ENCODE measurements around the gene UGT2A2. TPM values are rescaled to one million over a fixed set of nuclear protein-coding genes. Genes with fewer than 3 reads are reported as not detected.

UGT2A2 gene
- not detected in 5 replicates for total RNA-seq (2022; extraction: Qiagen RNA extraction; ENCODE audit: low read depth)

GRCh38 chr4:69639542-69639941, at the start of gene UGT2A2:
TSS of gene UGT2A2 (minus strand) at chr4:69639642. CDS start at chr4:69639640, 2 bp downstream.

GRCh38 chr4:69653147-69653546, 13.7 kb upstream of the UGT2A2 start, which contains the start of gene UGT2A1:
TSS of gene UGT2A1 (minus strand) at chr4:69653247. CDS start at chr4:69647644, 5,603 bp downstream.

Other genes with a start within 250 kb of the UGT2A2 start
- not detected in 5 replicates for gene UGT2B4, start 143.7 kb downstream of the UGT2A2 start, total RNA-seq (2022; extraction: Qiagen RNA extraction; ENCODE audit: low read depth)
- not detected in 5 replicates for gene UGT2A1, start 13.6 kb upstream of the UGT2A2 start, total RNA-seq (2022; extraction: Qiagen RNA extraction; ENCODE audit: low read depth)
- 0.01 TPM in 1 of 5 replicates, not detected in the others for gene SULT1B1, start 121.0 kb upstream of the UGT2A2 start, total RNA-seq (2022; extraction: Qiagen RNA extraction; ENCODE audit: low read depth)
- gene SULT1E1, start 220.5 kb upstream of the UGT2A2 start, total RNA-seq (2022; extraction: Qiagen RNA extraction; ENCODE audit: low read depth), result not detected in 5 replicates

Measured in A549 treated with CpdA at 1 μM for 4 hours (cell line).